ENCODE measurements around the gene SYK.

Gene SYK

GRCh38 chr9:90770927-90771326 is 30.7 kb upstream of the SYK start:
- no peak overlapping the region for H3K4me3 ChIP-seq (ENCODE audit: control insufficient read depth, low read depth, low read length)
- no peak for TF ChIP-seq CTCF (IDR thresholded peaks at IDR 0.05; ENCODE audit: control insufficient read depth, insufficient read depth, low read depth, low read length, missing control alignments)
- DNase-seq (ENCODE audit: low read depth), result no peak

GRCh38 chr9:90772386-90772785 is 29.2 kb upstream of the SYK start:
- no peak for TF ChIP-seq CTCF (IDR thresholded peaks at IDR 0.05; ENCODE audit: control insufficient read depth, insufficient read depth, low read depth, low read length, missing control alignments)
- no peak for DNase-seq (ENCODE audit: low read depth)
- H3K4me3 ChIP-seq (ENCODE audit: control insufficient read depth, low read depth, low read length), result no peak overlapping the region

GRCh38 chr9:90773617-90774016 is 28.0 kb upstream of the SYK start:
- H3K4me3 ChIP-seq (ENCODE audit: control insufficient read depth, low read depth, low read length), result no peak overlapping the region
- peak; percentile 31 for TF ChIP-seq CTCF (IDR thresholded peaks at IDR 0.05; ENCODE audit: control insufficient read depth, insufficient read depth, low read depth, low read length, missing control alignments)
- no peak for DNase-seq (ENCODE audit: low read depth)

GRCh38 chr9:90774071-90774470 is 27.5 kb upstream of the SYK start:
- no peak overlapping the region for H3K4me3 ChIP-seq (ENCODE audit: control insufficient read depth, low read depth, low read length)
- no peak for TF ChIP-seq CTCF (IDR thresholded peaks at IDR 0.05; ENCODE audit: control insufficient read depth, insufficient read depth, low read depth, low read length, missing control alignments)
- no peak for DNase-seq (ENCODE audit: low read depth)

- DNase-seq (ENCODE audit: low read depth), result no peak
- TF ChIP-seq CTCF (IDR thresholded peaks at IDR 0.05; ENCODE audit: control insufficient read depth, insufficient read depth, low read depth, low read length, missing control alignments), result no peak
These were observed 26.9 kb upstream of the SYK start for GRCh38 chr9:90774682-90775081.

GRCh38 chr9:90775657-90776056 is 26.0 kb upstream of the SYK start:
- DNase-seq (ENCODE audit: low read depth), result no peak
- no peak for TF ChIP-seq CTCF (IDR thresholded peaks at IDR 0.05; ENCODE audit: control insufficient read depth, insufficient read depth, low read depth, low read length, missing control alignments)
- H3K4me3 ChIP-seq (ENCODE audit: control insufficient read depth, low read depth, low read length), result no peak overlapping the region

More at GRCh38 chr9:90774682-90775081, 26.9 kb upstream of the SYK start:
- H3K4me3 ChIP-seq (ENCODE audit: control insufficient read depth, low read depth, low read length), result no peak overlapping the region

- no peak for TF ChIP-seq CTCF (IDR thresholded peaks at IDR 0.05; ENCODE audit: control insufficient read depth, insufficient read depth, low read depth, low read length, missing control alignments)
These were observed 22.9 kb upstream of the SYK start for GRCh38 chr9:90778746-90779145.

More at GRCh38 chr9:90778746-90779145, 22.9 kb upstream of the SYK start:
- no peak overlapping the region for H3K4me3 ChIP-seq (ENCODE audit: control insufficient read depth, low read depth, low read length)
- DNase-seq (ENCODE audit: low read depth), result no peak

All from AG09309 (cell line).